ENCODE measurements around the gene SARS2.
A peak's percentile ranks its signal among the peaks of the same experiment; 100 is the strongest.
"Not testable (repeated sequence)": the region's sequence is repeated elsewhere in the genome, so short reads cannot be mapped to it uniquely, and the experiment has no call there.

SARS2 gene

GRCh38 chr19:38946229-38947010, 15.9 kb upstream of the SARS2 start:
- DNase-seq: no peak

- DNase-seq: no peak
Measured at GRCh38 chr19:38945562-38946228, 15.1 kb upstream of the SARS2 start.

- DNase-seq: no peak
Measured at GRCh38 chr19:38944981-38945506, 14.5 kb upstream of the SARS2 start.

- DNase-seq: no peak
Measured at GRCh38 chr19:38942471-38943181, 12.1 kb upstream of the SARS2 start.

GRCh38 chr19:38941979-38942378, 11.4 kb upstream of the SARS2 start:
- DNase-seq: no peak

- DNase-seq: not testable (repeated sequence)
Measured at GRCh38 chr19:38941466-38941865, 10.9 kb upstream of the SARS2 start.

- DNase-seq: no peak
Measured at GRCh38 chr19:38939957-38940356, 9.4 kb upstream of the SARS2 start.

GRCh38 chr19:38933544-38933943, 3.0 kb upstream of the SARS2 start:
- no peak for DNase-seq

GRCh38 chr19:38932425-38933179, 2.0 kb upstream of the SARS2 start:
- DNase-seq: peak; percentile 56

- no peak for DNase-seq
Measured at GRCh38 chr19:38931521-38931793, 894 bp upstream of the SARS2 start.

- peak; percentile 100 for DNase-seq
Measured at GRCh38 chr19:38930776-38931520, 385 bp upstream of the SARS2 start, which contains the start of gene MRPS12. Gene MRPS12 (plus strand): TSS chr19:38930944. CDS start chr19:38931295, 351 bp downstream.

GRCh38 chr19:38928391-38929001, 2.1 kb downstream of the SARS2 start:
- DNase-seq: no peak

GRCh38 chr19:38924388-38924787, 6.2 kb downstream of the SARS2 start:
- DNase-seq: no peak

GRCh38 chr19:38922482-38922881, 8.1 kb downstream of the SARS2 start:
- DNase-seq: peak; percentile 48

- DNase-seq: no peak
Measured at GRCh38 chr19:38921420-38922274, 8.9 kb downstream of the SARS2 start.

GRCh38 chr19:38920602-38921419, 9.8 kb downstream of the SARS2 start:
- no peak for DNase-seq

- DNase-seq: no peak
Measured at GRCh38 chr19:38919837-38920601, 10.5 kb downstream of the SARS2 start.

- DNase-seq: no peak
Measured at GRCh38 chr19:38918526-38918925, 12.0 kb downstream of the SARS2 start.

- DNase-seq: peak; percentile 20
Measured at GRCh38 chr19:38917921-38918491, 12.6 kb downstream of the SARS2 start.

Measured in MV-4-11 (cell line).